ENCODE measurements around the gene IRX3. TPM values are rescaled to one million over a fixed set of nuclear protein-coding genes. Genes with fewer than 3 reads are reported as not detected.

IRX3 gene
- total RNA-seq, 1 experiment from 2014 or later: 7.2 TPM

DNA sequence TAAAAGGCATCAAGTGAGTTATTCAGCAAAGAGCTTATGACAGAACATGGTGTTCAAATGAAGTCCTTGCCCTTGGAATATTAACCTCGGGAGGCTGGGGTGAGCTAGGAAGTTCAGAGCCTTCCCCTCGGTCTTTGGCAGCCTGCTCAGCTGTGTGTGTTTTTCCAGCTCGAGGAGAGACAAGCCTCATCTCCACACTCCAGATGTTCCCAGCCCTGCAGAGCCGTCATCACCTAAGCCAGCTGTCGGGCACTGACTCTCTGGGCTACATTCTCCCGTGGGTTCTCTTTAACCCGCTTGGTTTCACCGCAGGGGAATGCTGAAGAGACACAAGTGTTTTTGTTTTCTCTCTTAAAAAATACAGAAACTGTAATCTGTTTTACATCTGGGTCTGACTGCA lies 47.1 kb downstream of the IRX3 start:
- no peak for DNase-seq (ENCODE audit: low read depth)

DNA sequence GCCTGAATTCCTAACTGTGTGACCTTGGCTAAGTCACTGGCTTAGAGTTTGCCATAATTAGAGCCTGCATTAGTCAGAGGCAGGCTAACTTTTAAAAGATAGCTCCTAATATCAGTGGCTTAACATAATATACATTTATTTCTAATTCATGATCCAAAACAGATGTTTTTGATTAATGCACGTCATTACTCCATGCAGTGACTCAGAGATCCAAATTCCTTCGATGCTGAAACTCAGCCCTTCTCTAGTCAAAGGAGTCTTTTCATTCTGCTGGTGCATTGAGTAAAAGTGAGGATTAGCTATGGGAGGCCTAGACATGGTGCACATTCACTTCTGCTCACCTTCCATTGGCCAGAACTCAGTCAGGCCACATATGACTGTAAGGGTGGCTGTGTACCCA lies 49.8 kb downstream of the IRX3 start:
- no peak for DNase-seq (ENCODE audit: low read depth)

DNA sequence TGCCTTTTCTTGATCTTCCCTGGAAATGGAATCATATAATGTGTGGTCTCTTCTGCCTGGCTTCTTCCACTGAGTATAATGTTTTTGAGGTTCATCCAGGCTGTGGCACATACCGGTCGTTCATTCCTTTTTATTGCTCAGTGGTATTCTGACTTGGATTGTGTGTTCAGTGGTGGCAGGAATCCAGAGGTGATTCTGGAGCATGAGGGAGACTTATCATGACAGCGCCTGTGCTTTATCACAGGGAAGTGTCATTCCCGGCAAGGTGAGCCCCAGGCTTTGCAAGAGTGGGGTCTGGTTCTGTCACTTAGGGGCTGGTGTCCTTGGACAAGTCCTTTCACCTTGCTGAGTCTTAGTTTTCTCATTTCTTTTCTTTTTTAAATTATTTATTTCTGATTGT lies 53.0 kb downstream of the IRX3 start:
- DNase-seq (ENCODE audit: low read depth): no peak

Measured in HT1080 (cell line).